WTC11 (cell line): ENCODE data around the gene SPATA4.

Experiments
- CTCF ChIP-seq: fragments of 200-600 bp; IDR thresholded peaks from 2 replicates; pipeline ENCODE4 v1.8.0; 2022; ENCODE audit warnings: antibody characterized with exemption
- ETV6 ChIP-seq: sonication (generic); formaldehyde crosslinking; IDR thresholded peaks from 2 replicates; pipeline ENCODE4 v1.8.1; 2022; ENCODE audit warnings: mild to moderate bottlenecking, missing genetic modification reagents
- IRF1 ChIP-seq: sonication (generic); formaldehyde crosslinking; IDR thresholded peaks from 2 replicates; pipeline ENCODE4 v1.8.0; 2023; ENCODE audit warnings: missing genetic modification reagents
- MAX ChIP-seq: sonication (generic); formaldehyde crosslinking; IDR thresholded peaks from 2 replicates; pipeline ENCODE4 v1.8.0; 2022; ENCODE audit warnings: mild to moderate bottlenecking, missing genetic modification reagents
- USF2 ChIP-seq: sonication (generic); formaldehyde crosslinking; IDR thresholded peaks from 2 replicates; pipeline ENCODE4 v1.8.1; 2023; ENCODE audit warnings: mild to moderate bottlenecking, missing genetic modification reagents, moderate library complexity

- no peak for TF ChIP-seq IRF1 (CRISPR knock-in tag)
- TF ChIP-seq USF2: no peak
- no peak for TF ChIP-seq ETV6 (CRISPR knock-in tag)
- TF ChIP-seq MAX (CRISPR knock-in tag): no peak
- TF ChIP-seq CTCF: no peak
Observed at GRCh38 chr4:176137631-176138030, 57.8 kb downstream of the SPATA4 start.
